GM10266 (cell line): ENCODE data around the gene TBC1D9.

ENCODE experiments used
- DNase-seq: peaks from one replicate; pipeline ENCODE4 v3.0.0; 2012; ENCODE audit errors: extremely low spot score
- TF ChIP-seq, protein P1 (sequence below): IDR thresholded peaks from 2 replicates; pipeline ENCODE4 v1.5.1; 2012; ENCODE audit warnings: mild to moderate bottlenecking, low read depth; ENCODE audit not compliant: control insufficient read depth, insufficient read depth; ENCODE audit errors: missing control alignments

TBC1D9 gene

GRCh38 chr4:140707325-140707724 is 48.9 kb downstream of the TBC1D9 start:
- TF ChIP-seq, protein P1, sequence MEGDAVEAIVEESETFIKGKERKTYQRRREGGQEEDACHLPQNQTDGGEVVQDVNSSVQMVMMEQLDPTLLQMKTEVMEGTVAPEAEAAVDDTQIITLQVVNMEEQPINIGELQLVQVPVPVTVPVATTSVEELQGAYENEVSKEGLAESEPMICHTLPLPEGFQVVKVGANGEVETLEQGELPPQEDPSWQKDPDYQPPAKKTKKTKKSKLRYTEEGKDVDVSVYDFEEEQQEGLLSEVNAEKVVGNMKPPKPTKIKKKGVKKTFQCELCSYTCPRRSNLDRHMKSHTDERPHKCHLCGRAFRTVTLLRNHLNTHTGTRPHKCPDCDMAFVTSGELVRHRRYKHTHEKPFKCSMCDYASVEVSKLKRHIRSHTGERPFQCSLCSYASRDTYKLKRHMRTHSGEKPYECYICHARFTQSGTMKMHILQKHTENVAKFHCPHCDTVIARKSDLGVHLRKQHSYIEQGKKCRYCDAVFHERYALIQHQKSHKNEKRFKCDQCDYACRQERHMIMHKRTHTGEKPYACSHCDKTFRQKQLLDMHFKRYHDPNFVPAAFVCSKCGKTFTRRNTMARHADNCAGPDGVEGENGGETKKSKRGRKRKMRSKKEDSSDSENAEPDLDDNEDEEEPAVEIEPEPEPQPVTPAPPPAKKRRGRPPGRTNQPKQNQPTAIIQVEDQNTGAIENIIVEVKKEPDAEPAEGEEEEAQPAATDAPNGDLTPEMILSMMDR: no peak
- DNase-seq: no peak

DNA sequence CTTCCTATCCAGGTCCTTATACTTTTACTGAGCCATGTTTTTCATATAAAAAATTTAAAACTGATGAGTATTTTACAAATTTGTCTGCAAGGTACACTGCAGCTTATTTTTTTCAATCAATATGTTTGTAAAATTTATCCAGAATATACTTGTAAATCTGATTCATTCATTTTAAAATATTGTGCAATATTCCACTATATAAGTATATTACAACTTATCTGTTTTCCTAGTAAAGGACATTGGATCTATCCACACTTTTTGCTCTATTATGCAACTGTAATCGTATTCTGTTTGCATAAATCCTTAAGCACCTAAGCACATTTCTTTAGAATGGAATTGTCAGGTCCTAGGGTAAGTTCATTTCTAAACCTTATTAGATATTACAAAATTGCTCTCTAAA is 49.5 kb downstream of the TBC1D9 start:
- no peak for DNase-seq
- TF ChIP-seq, protein P1: no peak

- TF ChIP-seq, protein P1: no peak
- no peak for DNase-seq
Measured at GRCh38 chr4:140706276-140706625, 49.9 kb downstream of the TBC1D9 start.

DNA sequence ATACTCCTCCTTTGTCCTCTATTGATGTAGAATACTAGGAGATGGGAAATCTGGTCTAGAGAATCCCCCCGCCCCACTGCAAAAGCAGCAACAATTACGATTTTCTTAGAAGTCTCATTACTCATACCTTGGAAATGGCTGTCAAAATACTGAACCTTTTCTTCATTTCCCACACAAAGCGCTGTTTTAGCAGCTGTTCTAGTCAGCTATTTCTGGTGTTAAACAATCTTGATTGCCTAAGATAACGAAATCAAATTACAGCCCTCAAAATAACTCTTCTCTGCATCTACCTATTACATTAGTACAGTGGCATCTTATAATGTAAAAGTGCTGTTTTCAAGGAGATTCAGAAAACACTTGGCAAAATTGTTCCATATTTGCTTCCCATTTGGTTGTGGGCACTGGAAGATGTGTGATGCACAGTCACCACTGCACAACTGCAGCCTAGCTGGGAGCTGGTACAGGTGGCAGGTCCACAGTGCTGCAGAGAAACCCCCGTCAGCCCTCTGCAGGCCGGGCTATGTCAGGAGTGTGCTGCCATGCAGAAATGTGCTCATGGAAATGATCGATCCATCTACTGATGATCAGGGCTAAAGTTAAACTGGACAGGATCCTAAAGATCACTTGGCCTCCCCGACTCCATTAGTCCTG is 50.4 kb downstream of the TBC1D9 start:
- TF ChIP-seq, protein P1: no peak
- DNase-seq: no peak

DNA sequence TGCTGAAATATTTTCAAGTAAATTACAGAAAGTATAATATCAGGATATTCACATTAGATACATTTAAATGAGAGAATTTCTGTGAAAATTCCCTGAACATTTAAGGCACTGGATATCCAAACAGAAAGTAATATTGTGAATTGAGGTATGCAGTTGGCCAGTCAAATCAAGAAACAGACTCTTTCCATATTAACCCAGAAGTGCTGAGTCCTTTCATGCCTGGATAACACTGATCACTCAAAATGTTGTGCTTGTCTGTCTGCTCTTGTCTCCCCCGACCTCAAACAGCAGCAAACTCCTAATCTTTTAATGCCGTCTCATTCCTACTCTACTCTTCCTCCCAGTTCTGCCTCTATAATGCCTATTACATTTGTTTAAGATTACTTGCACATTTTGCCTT is 51.2 kb downstream of the TBC1D9 start:
- TF ChIP-seq, protein P1: no peak
- no peak for DNase-seq

DNA sequence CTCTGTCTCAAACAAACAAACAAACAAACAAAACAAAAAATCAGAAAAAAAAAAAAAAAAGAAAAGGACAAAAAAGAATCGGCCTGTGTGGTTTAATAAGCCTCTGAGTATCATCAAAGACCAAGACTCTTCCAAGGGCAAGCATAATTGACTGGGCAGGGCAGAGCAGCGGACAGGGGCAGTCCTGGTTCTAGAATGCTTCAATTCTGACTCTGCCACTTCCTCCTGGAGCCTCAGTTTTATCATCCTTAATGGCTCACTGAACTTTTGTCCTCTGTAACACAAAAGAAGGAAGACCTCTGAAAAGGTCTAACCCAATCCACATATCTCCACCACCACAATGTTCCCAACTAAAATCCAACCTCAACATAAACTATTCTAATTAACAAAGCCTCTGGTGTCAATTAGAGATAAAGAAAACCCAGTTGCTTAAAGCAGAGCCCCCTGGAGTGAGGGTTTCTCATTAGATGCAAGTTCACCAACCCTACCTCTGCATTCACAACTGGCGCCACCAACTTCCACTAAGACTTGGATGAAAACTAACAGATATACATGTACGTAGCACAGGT is 51.7 kb downstream of the TBC1D9 start:
- TF ChIP-seq, protein P1: no peak
- no peak for DNase-seq

GRCh38 chr4:140703463-140703862 is 52.7 kb downstream of the TBC1D9 start:
- no peak for DNase-seq
- TF ChIP-seq, protein P1: no peak
